ENCODE data around the gene ADGRG6. TPM values are rescaled to one million over a fixed set of nuclear protein-coding genes. Genes with fewer than 3 reads are reported as not detected.
"Not testable (repeated sequence)": the region's sequence is repeated elsewhere in the genome, so short reads cannot be mapped to it uniquely, and the experiment has no call there.

The ADGRG6 gene
- total RNA-seq, 1 donor from 2014 or later, result 39.1 TPM

DNA sequence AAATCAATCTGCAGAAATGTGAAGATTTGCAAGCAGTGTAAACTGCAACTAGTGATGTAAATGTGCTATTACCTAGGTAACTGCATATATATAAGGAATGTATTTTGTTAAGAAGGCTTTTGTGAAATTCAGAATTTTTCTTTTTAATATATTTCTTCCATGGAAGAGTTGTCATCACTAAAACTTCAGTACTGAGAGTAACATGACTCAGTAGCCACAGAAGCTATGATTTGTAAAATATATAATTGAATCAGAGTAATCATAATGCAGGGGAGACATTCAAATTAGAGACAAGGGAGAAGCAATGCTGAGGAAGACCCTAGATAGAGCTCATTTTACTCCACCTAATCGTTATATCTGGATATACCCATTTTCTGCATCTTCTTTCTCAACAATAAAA, 141.7 kb downstream of the ADGRG6 start:
- H3K27me3 ChIP-seq (ENCODE audit: control insufficient read depth, insufficient read depth, low read length), result no peaks in the 10 kb centered on the region
- no peak overlapping the region for H3K4me3 ChIP-seq (ENCODE audit: low read depth, low read length)
- TF ChIP-seq, protein P1, sequence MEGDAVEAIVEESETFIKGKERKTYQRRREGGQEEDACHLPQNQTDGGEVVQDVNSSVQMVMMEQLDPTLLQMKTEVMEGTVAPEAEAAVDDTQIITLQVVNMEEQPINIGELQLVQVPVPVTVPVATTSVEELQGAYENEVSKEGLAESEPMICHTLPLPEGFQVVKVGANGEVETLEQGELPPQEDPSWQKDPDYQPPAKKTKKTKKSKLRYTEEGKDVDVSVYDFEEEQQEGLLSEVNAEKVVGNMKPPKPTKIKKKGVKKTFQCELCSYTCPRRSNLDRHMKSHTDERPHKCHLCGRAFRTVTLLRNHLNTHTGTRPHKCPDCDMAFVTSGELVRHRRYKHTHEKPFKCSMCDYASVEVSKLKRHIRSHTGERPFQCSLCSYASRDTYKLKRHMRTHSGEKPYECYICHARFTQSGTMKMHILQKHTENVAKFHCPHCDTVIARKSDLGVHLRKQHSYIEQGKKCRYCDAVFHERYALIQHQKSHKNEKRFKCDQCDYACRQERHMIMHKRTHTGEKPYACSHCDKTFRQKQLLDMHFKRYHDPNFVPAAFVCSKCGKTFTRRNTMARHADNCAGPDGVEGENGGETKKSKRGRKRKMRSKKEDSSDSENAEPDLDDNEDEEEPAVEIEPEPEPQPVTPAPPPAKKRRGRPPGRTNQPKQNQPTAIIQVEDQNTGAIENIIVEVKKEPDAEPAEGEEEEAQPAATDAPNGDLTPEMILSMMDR (IDR thresholded peaks at IDR 0.05; ENCODE audit: insufficient read depth, low read length, poor library complexity, severe bottlenecking), result no peak
- DNase-seq (ENCODE audit: low read depth), result no peak
- H3K36me3 ChIP-seq (ENCODE audit: control insufficient read depth, insufficient read depth, low read length), result peaks cover 1% of the 10 kb centered on the region

DNA sequence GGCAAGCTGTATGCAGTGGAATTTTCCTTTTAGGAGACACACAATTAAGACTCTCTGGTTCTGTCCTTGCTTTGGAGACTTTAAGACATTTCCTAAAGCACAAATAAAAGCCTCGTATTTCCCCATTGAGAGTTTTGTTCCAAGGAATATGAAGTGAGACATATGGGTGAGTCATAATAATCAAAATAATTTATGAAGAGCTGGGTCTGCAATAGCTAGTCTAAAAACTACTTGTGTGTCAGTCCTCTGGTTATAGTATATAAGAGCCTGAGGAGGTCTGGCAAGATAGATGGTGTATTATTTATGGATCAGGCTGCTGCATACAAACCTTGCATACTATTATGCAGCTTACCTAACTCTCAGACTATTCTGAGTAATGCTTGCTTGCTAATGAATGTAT, 142.6 kb downstream of the ADGRG6 start:
- Histone ChIP-seq H3K4me3 (ENCODE audit: low read depth, low read length) (no peak overlapping the region), H3K27me3 (ENCODE audit: control insufficient read depth, insufficient read depth, low read length) (no peaks in the 10 kb centered on the region), H3K36me3 (ENCODE audit: control insufficient read depth, insufficient read depth, low read length) (peaks cover 1% of the 10 kb centered on the region)
- no peak for DNase-seq (ENCODE audit: low read depth)
- TF ChIP-seq, protein P1 (IDR thresholded peaks at IDR 0.05; ENCODE audit: insufficient read depth, low read length, poor library complexity, severe bottlenecking), result no peak

DNA sequence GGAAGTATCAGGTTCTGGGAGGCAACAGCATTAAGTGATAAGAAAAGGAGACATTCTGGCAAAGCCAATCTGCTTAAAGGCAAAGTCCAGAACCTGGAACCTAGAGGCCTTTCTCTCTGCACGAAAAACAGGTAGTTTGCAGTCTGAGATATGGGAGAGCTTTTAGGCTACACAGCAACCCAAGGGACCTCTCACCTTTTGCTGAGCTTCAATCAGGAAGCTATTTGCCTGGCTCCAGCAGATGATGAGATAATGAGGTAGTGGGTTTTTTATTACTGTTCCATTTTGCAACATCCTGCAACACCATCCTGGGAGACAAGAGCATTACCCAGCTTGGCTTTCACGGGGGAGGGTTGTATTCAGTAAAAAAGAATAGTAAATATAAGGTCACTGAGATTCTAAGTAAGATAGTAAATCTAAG, 143.1 kb downstream of the ADGRG6 start:
- no peak for DNase-seq (ENCODE audit: low read depth)
- H3K36me3 ChIP-seq (ENCODE audit: control insufficient read depth, insufficient read depth, low read length), result peaks cover 1% of the 10 kb centered on the region
- no peaks in the 10 kb centered on the region for H3K27me3 ChIP-seq (ENCODE audit: control insufficient read depth, insufficient read depth, low read length)
- TF ChIP-seq, protein P1 (IDR thresholded peaks at IDR 0.05; ENCODE audit: insufficient read depth, low read length, poor library complexity, severe bottlenecking), result no peak
- H3K4me3 ChIP-seq (ENCODE audit: low read depth, low read length), result no peak overlapping the region

DNA sequence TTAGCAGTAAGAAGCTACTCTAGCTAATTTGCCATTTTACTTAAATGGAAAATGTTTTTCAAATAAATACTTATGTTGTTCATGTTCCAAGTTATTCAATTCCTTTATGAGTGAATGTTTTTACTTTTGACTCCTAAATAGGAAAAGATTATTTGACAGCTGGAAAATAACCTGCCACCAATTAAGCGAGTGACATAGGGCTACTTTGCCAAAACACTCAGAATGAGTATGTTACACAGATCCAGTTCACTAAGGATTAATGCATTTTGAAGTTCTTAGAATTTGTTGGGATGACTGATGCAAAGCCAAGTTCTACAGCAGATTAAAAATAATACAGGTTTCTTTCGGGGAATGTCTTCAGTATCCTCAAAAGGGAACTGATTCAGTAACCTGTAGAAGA, 144.4 kb downstream of the ADGRG6 start:
- TF ChIP-seq, protein P1 (IDR thresholded peaks at IDR 0.05; ENCODE audit: insufficient read depth, low read length, poor library complexity, severe bottlenecking), result no peak
- H3K36me3 ChIP-seq (ENCODE audit: control insufficient read depth, insufficient read depth, low read length), result peaks cover 1% of the 10 kb centered on the region
- no peak for DNase-seq (ENCODE audit: low read depth)
- H3K4me3 ChIP-seq (ENCODE audit: low read depth, low read length), result no peak overlapping the region
- H3K27me3 ChIP-seq (ENCODE audit: control insufficient read depth, insufficient read depth, low read length), result no peaks in the 10 kb centered on the region

DNA sequence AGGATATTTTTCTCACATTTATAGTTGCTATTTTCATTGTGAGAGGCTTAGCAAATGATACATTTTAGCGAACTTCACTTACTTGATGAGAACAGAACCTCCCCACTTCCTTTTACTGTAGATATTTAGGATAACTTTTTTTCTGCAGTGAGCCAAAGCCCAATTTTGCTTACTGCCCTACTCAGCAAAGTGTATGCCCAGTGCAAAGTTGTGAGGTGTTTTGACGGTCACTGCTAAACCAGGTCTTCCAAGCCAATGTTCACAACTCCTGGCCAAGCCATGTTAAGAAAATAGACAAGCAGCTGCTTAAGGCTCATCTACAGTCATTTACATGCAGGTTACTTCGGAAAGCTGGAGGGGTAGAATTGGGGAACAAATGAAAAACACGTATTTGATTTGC, 144.8 kb downstream of the ADGRG6 start:
- no peak overlapping the region for H3K4me3 ChIP-seq (ENCODE audit: low read depth, low read length)
- no peaks in the 10 kb centered on the region for H3K27me3 ChIP-seq (ENCODE audit: control insufficient read depth, insufficient read depth, low read length)
- TF ChIP-seq, protein P1 (IDR thresholded peaks at IDR 0.05; ENCODE audit: insufficient read depth, low read length, poor library complexity, severe bottlenecking), result no peak
- H3K36me3 ChIP-seq (ENCODE audit: control insufficient read depth, insufficient read depth, low read length), result peaks cover 1% of the 10 kb centered on the region
- DNase-seq (ENCODE audit: low read depth), result no peak

- TF ChIP-seq, protein P1 (IDR thresholded peaks at IDR 0.05; ENCODE audit: insufficient read depth, low read length, poor library complexity, severe bottlenecking), result no peak
- Histone ChIP-seq H3K4me3 (ENCODE audit: low read depth, low read length) (no peak overlapping the region), H3K27me3 (ENCODE audit: control insufficient read depth, insufficient read depth, low read length) (no peaks in the 10 kb centered on the region), H3K36me3 (ENCODE audit: control insufficient read depth, insufficient read depth, low read length) (peaks cover 1% of the 10 kb centered on the region)
- no peak for DNase-seq (ENCODE audit: low read depth)
Observed at GRCh38 chr6:142448091-142448729, 146.4 kb downstream of the ADGRG6 start.

- not testable (repeated sequence) for H3K27me3 ChIP-seq (ENCODE audit: control insufficient read depth, insufficient read depth, low read length); H3K36me3 ChIP-seq (ENCODE audit: control insufficient read depth, insufficient read depth, low read length); DNase-seq (ENCODE audit: low read depth); H3K4me3 ChIP-seq (ENCODE audit: low read depth, low read length)
Observed at GRCh38 chr6:142450856-142451255, 149.0 kb downstream of the ADGRG6 start.
